ENCODE data around the gene VSIG10L. TPM values are rescaled to one million over a fixed set of nuclear protein-coding genes. Genes with fewer than 3 reads are reported as not detected.

The VSIG10L gene
- polyA plus RNA-seq, 3 donors = 3.5 to 4.4 (median 3.8) TPM

DNA sequence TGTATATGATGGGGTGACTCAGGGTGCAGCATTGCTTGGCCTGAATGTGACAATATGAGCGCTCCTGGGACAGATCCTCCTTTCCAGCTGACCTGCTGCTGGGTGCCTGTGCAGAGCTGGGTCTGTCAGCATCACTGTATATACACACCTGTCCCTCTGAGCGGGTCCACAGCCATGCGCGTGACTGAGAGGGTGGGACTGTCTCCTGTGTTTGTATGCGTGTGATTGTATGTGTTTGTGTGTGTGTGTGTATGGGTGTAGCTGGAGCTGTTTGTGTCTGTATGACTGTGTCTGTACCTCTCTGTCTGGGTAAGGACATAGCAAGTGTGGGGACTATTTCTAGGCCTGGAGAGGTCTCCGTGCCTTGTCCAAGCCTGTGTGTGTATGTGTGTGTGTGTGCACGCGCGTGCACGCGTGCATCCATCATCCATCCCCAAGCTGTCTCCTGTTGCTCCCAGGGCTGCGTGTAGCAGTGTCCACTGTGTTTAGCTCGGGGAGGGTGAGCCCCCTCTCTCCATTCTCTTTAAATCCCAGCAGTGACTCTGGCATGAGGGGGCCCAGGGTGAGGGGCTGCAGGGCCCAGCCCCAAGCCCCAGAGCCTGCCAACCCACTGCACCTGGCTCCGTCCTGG is 22.2 kb downstream of the VSIG10L start:
- no peak for DNase-seq (ENCODE audit: low read depth in 3 of 3, low spot score in 2 of 3)

DNA sequence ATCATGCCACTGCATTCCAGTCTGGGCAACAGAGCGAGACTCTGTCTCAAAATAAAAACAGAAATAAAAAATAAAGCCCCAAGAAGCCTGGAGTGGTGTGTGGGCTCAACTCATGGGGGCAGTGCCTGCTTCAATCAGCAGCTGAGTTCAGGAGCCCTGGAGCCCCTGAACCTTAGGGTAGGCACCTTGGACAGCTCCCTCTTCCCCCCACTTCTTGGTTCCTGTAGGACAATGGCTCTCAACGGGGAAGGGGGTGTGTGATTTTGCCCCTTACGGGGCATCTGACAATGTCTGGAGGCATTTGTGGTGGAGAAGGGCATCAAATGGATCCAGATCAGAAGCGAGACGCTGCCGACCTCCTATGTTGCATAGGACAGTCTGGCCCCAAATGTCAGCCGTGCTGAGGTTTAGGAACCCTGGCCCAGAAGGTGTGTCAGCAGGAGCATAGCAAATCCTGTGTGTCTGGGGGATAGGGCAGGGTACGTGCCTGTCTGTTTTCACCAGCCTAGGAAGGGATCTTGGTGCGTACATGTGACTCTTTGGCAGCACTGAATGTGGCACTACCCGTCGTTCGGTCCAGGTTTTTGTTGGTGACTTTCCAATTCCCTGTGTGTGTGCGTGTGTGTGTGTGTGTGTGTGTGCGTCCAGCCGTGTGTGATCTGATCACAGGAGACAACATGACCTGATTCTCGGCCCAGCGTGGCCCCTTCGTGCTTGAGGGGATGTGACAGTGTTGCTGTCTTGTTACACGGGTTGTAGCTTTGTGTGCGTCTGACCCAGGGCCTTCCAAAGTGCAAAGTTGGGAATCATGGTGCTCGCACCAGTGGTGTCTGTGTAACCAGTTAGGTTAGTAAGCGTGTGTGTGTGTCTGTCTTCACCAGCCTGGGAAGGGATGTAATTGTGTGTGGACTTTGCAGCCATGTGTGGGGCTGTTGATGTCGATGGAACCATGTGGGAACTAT is 23.0 kb downstream of the VSIG10L start:
- DNase-seq (ENCODE audit: low read depth in 3 of 3, low spot score in 2 of 3) = no peak

DNA sequence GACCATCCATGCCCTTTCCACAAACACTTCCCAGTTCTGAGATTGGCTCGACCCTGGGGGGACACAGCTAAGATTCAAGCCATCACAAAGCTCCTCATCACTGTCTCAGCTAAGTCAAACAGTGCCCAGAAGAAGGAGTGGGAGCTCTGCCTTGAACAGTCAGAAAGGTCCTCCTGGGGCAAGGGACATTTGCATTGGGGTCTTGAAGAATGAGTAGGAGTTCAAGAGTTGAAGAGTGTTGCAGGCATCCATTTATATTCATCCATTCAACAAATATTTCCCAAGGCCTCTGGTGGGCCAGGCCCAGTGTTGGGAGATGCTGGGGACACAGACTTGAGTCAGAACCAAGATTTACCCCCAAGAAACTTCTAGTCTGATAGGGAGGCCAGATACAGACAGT is 24.0 kb downstream of the VSIG10L start:
- DNase-seq (ENCODE audit: low read depth in 3 of 3, low spot score in 2 of 3) = no peak

DNA sequence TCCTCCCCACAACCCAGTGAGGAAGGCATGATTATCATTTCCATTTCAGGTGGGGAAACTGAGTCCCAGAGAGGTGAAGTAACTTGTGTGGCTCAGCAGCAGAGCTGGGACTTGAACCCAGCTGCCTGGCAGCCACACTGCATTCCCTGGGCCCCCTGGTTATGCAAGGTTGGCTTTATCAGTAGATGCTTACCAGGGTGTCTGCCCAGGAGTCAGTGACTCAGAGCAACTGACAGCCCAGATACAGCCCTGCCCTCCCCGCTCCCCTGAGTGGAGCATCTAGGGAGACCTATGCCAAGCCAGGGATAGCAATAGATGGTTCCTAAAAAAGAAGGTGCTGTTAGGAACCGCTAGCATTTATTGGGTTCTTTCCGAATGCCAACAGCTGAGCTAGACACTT is 24.6 kb downstream of the VSIG10L start:
- DNase-seq (ENCODE audit: low read depth in 3 of 3, low spot score in 2 of 3) = no peak

DNA sequence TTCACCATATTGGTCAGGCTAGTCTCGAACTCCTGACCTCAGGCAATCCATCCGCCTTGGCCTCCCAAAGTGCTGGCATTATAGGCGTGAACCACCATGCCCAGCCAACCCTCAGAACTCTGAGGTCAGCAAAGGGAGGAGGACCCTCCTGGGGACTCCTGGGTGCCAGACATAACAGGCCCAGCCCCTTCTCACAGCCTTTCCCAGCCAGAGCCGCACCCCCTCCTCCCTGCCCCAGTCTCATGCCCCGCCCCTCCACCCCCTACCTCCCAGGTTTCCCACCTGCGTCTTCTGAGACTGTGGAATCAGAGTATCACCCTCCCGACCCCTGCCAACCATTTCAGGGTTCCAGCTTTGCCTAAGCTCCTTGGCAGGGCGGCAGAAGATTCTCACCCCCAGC is 25.3 kb downstream of the VSIG10L start:
- DNase-seq (ENCODE audit: low read depth in 3 of 3, low spot score in 2 of 3) = no peak

DNA sequence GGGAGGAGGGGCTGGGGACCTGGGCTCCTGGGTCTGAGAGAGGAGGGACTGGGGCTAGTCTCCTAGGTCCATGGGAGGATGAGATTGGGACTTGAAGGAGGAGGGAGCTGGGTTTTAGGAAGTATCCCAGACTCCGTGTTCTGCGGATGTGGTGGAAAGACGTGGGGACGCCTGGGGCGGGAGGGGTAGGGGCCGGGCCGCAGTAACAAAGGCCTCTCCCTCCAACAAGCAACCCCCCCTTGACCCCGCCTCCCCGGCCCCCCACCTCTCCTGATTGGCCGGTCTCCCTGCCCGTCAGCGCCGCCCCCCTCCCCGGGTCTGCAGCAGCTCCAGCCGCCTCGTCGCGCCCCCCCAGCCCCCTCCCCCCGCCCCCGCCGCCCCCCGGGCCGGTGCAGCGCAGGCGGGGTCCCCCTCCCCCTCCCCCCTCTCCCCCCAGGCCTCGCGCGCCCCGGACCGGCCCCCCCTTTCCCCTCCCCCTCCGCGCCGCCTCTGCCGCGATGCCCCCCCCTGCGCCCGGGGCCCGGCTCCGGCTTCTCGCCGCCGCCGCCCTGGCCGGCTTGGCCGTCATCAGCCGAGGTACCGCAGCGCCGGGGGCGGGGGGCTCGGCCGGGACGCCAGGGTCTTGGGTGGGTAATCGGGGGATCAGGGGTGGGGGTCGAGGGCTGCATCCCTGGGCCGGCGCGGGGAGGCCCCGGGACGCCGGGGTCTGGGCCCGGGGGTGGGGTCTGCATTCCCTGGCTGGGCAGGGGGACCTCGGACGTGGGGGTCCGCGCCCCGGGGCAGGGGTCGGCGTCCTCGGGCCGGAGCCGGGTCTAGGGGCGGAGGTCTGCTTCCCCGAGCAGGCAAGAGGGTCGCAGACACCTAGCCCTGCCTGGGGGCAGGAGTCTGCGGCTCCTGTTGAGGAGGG is 30.3 kb downstream of the VSIG10L start, which contains the start of gene IGLON5:
TSS of gene IGLON5 (plus strand) at position 294 of the 907 bp plus-strand sequence. CDS start at position 498, 204 bp downstream.
- no peak for DNase-seq (ENCODE audit: low read depth in 3 of 3, low spot score in 2 of 3)

DNA sequence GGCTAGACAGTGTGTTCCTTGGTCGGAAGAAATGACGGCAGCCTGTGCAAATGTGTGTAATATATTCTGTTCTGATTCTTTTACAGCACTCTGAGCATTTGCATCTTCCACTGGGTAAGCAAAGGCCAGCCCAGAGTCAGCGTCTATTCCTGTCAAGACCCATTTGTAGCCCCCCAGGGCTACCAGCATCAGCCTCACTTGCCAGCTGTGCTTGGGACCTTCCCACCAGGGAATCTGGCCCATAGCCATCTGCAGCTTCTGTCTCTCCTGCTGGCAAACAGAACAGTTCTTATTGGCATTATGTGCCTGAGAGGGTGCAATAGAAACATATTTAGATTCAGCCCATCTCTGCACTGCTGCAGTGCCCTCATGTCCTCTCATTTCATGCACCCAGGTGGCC is 36.5 kb downstream of the VSIG10L start:
- no peak for DNase-seq (ENCODE audit: low read depth in 3 of 3, low spot score in 2 of 3)

DNA sequence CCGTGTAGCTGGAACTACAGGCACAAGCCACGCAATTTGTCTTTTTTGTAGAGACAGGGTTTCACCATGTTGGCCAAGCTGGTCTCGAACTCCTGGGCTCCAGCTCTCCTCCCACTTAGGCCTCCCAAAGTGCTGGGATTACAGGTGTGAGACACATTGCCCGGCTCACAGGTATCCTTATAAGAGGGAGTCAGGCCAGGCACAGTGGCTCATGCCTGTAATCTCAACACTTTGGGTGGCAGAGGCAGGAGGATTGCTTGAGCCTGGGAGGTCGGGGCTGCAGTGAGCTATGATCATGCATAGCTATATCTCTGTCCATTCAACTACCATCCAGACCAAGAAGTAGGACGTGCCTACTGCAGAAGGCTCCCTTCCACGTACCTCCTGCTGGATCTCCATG is 40.7 kb downstream of the VSIG10L start:
- DNase-seq (ENCODE audit: low read depth in 3 of 3, low spot score in 2 of 3) = no peak

DNA sequence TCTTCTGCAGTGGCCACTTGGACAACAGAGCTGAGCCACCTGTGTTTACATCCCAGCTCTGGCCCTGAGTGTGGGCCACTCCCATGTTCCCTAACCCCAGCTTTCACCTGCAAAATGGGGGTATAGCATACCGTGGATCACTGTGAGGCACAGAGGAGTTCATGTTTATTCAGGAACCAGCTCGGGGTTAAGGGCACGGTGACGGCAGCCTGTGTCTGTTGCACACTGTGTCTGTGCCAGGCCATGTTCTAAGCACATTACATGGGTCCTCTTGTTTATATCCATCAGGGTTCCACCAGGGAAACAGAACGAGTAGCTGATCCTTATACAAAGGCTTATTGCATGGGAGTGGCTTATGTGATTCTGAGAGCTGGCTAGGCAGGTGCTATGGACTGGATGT is 44.5 kb downstream of the VSIG10L start:
- no peak for DNase-seq (ENCODE audit: low read depth in 3 of 3, low spot score in 2 of 3)

DNA sequence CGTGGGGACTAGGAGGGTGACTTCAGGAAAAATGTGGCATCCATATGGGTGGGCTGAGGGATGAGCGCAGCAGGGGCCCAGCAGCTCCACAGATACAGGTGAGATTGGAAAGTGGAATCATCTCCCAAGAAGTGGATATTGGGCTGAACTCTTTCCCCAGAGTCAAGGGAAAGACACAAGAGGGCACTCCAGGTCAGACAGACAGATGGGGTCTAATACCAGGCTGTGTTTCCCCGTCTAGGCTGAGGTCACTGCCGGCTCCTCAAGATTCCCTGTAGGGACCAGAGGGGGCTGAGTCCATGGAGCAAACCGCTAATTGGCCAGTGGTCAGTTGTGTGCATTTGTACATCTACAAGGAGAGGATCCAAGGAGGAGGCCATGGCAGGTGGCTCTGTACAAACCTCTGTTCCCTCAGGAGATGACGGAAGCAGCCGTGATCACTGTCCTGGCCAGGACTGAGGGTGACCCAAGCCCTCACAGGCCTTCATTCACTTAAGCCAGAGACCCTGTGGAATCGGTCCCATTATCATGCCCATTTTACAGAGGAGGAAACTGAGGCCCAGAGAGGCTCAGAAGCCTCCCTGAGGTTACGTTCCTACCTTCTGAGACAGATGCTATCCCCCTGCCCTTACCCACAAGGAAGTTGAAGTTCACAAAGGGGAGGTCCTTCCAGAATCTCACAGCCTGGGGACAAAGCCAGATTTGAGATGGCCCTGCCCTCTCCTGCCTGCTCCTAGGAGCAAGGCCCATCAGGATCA is 45.4 kb downstream of the VSIG10L start:
- DNase-seq (ENCODE audit: low read depth in 3 of 3, low spot score in 2 of 3) = no peak

DNA sequence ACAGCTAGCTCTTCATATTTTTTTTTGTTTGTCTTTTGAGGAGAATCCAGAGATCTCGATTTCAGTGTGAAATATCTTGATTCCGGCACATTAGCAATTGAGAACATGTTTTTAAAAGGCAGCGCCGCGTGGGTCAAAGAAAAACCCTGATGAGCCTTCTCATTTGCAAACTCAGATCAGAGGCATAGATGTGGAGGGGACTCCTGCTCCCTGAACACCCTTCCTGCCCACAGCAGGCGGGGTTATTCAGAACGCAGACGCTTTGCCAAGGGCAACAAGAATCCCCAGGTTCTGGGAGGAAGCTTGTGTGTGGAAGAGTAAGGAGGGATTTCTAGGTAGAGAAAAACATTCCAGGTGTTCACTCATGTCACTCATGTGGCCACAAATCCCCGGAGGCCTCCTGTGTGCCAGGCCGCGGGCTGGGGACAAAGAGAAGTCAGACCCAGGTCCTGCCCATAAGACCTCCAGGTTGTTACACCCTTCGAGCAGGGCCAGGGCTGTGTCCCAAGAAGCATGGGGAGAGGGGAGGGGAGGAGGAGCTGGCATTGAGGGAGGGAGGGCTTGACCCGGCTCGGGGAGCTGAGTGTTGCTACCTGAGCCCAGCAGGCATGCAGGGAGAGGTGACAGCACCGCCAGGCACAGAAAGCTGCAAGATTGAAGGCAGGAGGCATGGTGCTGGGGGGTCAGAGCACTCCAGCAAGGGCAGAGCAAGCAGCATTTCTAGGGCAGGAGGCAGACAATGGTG is 46.4 kb downstream of the VSIG10L start:
- DNase-seq (ENCODE audit: low read depth in 3 of 3, low spot score in 2 of 3) = no peak

DNA sequence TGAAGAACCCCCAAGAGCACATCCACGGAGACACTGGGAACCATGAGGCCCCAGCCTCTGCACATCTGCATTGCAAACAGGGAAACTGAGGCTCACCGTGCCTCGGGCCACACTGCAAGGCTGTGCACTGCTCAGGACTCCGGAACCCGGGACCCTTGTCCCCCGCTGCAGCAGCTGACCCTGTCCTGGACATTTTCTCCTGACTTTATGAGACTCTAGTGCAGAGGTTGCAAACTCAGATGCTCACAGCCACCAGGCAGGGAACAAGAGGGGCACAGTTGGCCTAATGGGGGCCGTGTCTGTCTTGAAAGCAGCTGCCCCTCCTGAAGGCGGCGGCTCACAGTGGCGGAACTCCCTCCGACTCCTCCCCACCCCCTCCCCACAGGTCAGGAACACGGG is 47.0 kb downstream of the VSIG10L start:
- DNase-seq (ENCODE audit: low read depth in 3 of 3, low spot score in 2 of 3) = no peak

DNA sequence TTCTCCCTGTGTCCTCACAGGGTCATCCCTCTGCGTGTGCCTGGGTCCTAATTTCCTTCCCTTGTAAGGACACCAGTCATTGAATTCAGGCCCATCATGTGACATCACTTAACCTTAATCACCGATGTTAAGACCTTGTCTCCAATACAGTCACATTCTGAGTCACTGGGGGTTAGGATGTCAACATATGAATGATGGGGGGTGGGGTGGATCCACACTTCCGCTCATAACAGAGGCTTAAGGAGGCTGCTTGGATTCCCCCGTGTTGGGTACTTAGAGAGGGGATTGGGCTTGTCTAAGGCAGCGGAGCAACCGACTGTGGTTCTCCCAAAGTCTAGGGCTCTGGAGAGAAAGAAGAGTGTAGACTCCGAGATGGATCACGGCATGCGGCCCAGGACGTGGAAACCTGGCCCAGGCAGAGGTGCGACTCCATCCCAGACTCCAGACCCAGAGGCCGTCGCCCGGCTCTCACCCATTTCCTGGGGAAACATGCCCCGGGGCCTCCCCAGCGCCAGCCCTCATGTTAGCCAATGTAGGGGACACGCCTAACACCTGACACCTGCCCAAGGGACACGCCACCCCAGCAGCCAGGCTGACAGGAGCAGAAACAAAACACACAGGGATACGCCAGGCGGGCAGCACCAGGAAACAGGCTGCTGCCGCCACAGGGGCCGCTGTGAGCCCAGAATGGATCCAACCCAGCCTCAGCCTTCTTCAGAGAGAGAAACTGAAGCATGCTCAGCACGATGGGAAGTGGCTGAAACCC is 47.5 kb downstream of the VSIG10L start:
- no peak for DNase-seq (ENCODE audit: low read depth in 3 of 3, low spot score in 2 of 3)

DNA sequence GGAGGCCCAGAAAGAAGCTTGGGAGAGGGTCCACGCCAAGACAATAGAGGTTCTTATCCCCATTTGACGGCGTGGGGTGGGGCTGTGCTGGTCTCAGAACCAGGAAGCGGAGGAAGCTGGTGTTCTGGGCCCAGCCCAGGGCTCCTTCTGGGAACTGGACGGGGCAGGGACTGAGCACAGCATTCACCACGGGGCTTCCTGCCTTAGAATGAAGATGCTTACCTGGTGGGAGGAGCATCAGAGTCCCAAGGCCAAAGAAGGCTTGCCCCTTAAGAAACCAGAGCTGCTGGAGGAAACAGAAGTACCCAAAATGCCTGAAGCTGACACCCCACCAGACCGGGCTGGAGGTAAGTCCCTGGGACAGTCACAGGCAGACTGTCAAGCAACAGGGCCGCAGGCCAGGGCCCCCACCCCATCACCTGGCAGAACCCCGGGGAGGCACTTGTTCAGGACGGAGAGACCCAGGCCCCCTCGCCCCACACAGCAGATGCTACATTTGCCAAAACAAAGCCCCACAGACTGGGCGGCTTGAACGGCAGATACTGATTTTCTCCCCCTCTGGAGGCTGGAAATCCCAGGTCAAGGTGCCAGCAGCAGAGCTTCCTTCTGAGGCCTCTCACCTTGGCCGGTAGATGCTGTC is 48.2 kb downstream of the VSIG10L start:
- DNase-seq (ENCODE audit: low read depth in 3 of 3, low spot score in 2 of 3) = no peak

DNA sequence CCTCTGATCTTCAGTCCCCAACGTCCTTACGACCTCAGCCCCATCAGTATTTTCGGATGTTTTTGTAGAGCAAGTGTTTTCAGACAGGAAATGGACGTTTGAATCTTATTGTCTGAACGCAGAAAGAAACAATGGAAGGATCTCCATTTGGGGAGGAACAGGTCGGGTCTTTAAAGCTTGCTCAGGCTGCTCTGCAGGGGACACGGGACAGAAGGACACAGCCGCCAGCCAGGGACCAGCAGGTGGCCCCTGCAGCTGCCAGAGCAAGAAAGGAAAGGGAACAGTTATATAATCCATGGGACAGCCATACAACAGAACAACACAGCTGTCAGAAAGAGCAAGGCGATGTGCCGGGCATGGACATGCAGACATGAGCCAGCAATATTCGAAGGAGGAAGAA is 49.0 kb downstream of the VSIG10L start:
- DNase-seq (ENCODE audit: low read depth in 3 of 3, low spot score in 2 of 3) = no peak

DNA sequence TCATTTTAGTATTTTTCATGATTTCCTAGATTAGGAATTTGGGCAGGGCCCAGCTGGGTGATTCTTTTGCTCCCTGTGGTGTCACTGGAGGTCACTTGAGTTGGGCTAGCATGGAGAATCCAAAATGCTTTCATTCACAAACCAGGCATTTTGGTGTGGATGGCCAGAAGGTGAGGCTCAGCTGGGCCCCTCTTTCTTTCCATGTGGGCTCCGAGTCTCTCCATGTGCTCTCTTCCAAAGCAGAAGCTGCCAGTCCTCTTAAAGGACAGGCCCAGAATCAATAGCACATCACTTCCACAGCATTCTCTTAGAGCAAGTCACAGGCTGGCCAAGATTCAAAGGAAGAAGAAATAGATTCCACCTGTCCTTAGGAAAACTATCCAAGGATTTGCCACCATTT is 52.3 kb downstream of the VSIG10L start:
- no peak for DNase-seq (ENCODE audit: low read depth in 3 of 3, low spot score in 2 of 3)

DNA sequence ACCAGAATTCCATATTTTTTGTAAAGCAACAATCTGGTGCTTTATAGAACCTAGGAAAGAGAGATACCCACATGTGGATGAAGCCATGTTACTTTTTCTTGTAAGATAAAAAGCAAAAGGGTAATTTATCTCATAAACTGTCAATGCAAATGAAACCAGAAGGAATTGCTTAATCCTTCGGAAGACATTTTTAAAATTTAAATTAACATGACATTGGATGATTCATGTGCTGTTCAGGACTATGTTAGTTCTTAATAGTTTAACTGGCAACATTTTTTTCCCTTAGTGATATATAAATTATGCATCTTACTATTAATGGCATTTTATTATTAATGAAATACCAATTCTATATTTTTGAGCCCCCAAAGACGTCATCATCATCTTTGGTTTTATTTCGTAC is 56.3 kb downstream of the VSIG10L start:
- DNase-seq (ENCODE audit: low read depth in 3 of 3, low spot score in 2 of 3) = no peak

DNA sequence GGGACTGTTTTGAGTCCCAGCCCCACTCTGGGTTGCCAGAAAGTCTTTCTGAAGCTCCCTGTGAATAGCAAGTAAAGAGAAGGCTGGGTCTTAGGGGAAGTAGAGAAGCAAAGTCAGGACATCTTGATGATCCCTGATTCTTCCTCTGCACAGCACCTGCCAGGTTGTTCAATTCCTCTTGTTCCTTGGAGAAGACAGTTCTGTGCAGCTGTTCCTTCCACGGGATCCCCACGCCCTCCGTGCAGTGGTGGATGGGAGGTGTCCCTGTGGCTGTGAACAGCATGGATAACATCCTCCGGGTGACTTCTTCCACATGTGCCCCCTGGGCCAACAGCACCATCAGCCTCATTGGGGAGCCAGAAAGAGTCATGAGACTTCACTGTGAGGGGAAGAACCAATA is 59.6 kb downstream of the VSIG10L start:
- DNase-seq (ENCODE audit: low read depth in 3 of 3, low spot score in 2 of 3) = no peak

All from right renal cortex interstitium (tissue), 3 donors.